Esophagus (tissue), 2 donors: Measurements from ENCODE around the gene HBS1L. TPM values are rescaled to one million over a fixed set of nuclear protein-coding genes. Genes with fewer than 3 reads are reported as not detected.

Experiments
- H3K27ac ChIP-seq, 2 donors: one replicate each; pipeline ENCODE4 v1.5.1; 2013; ENCODE audit warnings: low read depth in 2 of 2, mild to moderate bottlenecking in 2 of 2, inconsistent platforms in 1 of 2, low read length in 1 of 2, moderate library complexity in 1 of 2
- H3K27me3 ChIP-seq, 2 donors: one replicate each; pipeline ENCODE4 v1.6.1; 2013; ENCODE audit warnings: low read length in 2 of 2, control low read depth in 1 of 2, mild to moderate bottlenecking in 1 of 2; ENCODE audit not compliant: insufficient read depth in 2 of 2, control insufficient read depth in 1 of 2
- H3K36me3 ChIP-seq, 2 donors: one replicate each; pipeline ENCODE4 v1.6.1; 2013; ENCODE audit warnings: low read length in 1 of 2; ENCODE audit not compliant: control insufficient read depth in 2 of 2, insufficient read depth in 2 of 2
- H3K4me1 ChIP-seq, 2 donors: one replicate each; pipeline ENCODE4 v1.6.1; 2013; ENCODE audit warnings: low read length in 1 of 2; ENCODE audit not compliant: control insufficient read depth in 2 of 2, insufficient read depth in 2 of 2
- H3K4me3 ChIP-seq, 2 donors: one replicate each; pipeline ENCODE4 v1.5.1; 2013; ENCODE audit warnings: low read length in 2 of 2, mild to moderate bottlenecking in 2 of 2, low read depth in 1 of 2, moderate library complexity in 1 of 2
- H3K9me3 ChIP-seq, 2 donors: one replicate each; pipeline ENCODE4 v1.6.1; 2013; ENCODE audit warnings: mild to moderate bottlenecking in 2 of 2, low read depth in 1 of 2, low read length in 1 of 2, moderate library complexity in 1 of 2; ENCODE audit not compliant: control insufficient read depth in 2 of 2, insufficient read depth in 1 of 2
- WGBS, 2 donors: extraction: QIAGEN DNeasy Blood & Tissue Kit; methylation state at CpG; one replicate each; pipeline ENCODE4 v1.1.7; 2013; 5-methylcytosine and 5-hydroxymethylcytosine counted together
- polyA plus RNA-seq, 2 donors: library from polyadenylated mRNA; stranded (reverse); fragments of 200-250 nt; gene quantifications; one replicate each; pipeline ENCODE4 v1.2.3, GENCODE V29; 2013
- donor health status: healthy with polysubstance abuse.
- donor health status: Bipolar disorder and iron deficiency.

The HBS1L gene
- polyA plus RNA-seq, 2 donors, result 16.6 to 26.0 TPM

GRCh38 chr6:135030532-135031178, 24.0 kb downstream of the HBS1L start:
- H3K27me3 ChIP-seq, result no peaks in the 10 kb centered on the region
- no peaks in the 10 kb centered on the region for H3K9me3 ChIP-seq
- H3K36me3 ChIP-seq, result peaks cover 0 to 3% of the 10 kb centered on the region in 2 donors
- no peaks in the 10 kb centered on the region for H3K4me1 ChIP-seq
- no peak overlapping the region for H3K27ac ChIP-seq
- H3K4me3 ChIP-seq, result no peak overlapping the region
- 76 to 82% methylated on average over 5 of the region's 5 CpGs for WGBS, 2 donors

GRCh38 chr6:135030056-135030473, 24.6 kb downstream of the HBS1L start:
- Histone ChIP-seq H3K4me3 (no peak overlapping the region), H3K9me3 (no peaks in the 10 kb centered on the region), H3K27ac (no peak overlapping the region), H3K27me3 (no peaks in the 10 kb centered on the region), H3K36me3 (peaks cover 0 to 1% of the 10 kb centered on the region in 2 donors), H3K4me1 (no peaks in the 10 kb centered on the region)
- 69% methylated on average over 3 of the region's 3 CpGs for WGBS, 2 donors

- H3K36me3 ChIP-seq, result no peaks in the 10 kb centered on the region
- 81 to 86% methylated on average over 2 of the region's 2 CpGs for WGBS, 2 donors
These were observed 28.8 kb downstream of the HBS1L start for GRCh38 chr6:135025775-135026174.

GRCh38 chr6:135025175-135025574, 29.4 kb downstream of the HBS1L start:
- no peak overlapping the region for H3K27ac ChIP-seq
- no peaks in the 10 kb centered on the region for H3K36me3 ChIP-seq
- no peaks in the 10 kb centered on the region for H3K4me1 ChIP-seq
- H3K9me3 ChIP-seq, result no peaks in the 10 kb centered on the region
- 90 to 92% methylated on average over 2 of the region's 2 CpGs for WGBS, 2 donors
- H3K4me3 ChIP-seq, result no peak overlapping the region
- H3K27me3 ChIP-seq, result no peaks in the 10 kb centered on the region

More at GRCh38 chr6:135025775-135026174, 28.8 kb downstream of the HBS1L start:
- H3K4me3 ChIP-seq, result no peak overlapping the region
- no peak overlapping the region for H3K27ac ChIP-seq
- no peaks in the 10 kb centered on the region for H3K9me3 ChIP-seq
- H3K4me1 ChIP-seq, result no peaks in the 10 kb centered on the region
- H3K27me3 ChIP-seq, result no peaks in the 10 kb centered on the region

GRCh38 chr6:135022050-135022697, 32.4 kb downstream of the HBS1L start:
- H3K4me3 ChIP-seq, result no peak overlapping the region
- no peaks in the 10 kb centered on the region for H3K4me1 ChIP-seq
- H3K36me3 ChIP-seq, result no peaks in the 10 kb centered on the region
- H3K27ac ChIP-seq, result no peak overlapping the region
- no peaks in the 10 kb centered on the region for H3K9me3 ChIP-seq
- no peaks in the 10 kb centered on the region for H3K27me3 ChIP-seq
- 79 to 80% methylated on average over 2 of the region's 2 CpGs for WGBS, 2 donors

- H3K27ac ChIP-seq, result no peak overlapping the region
- H3K36me3 ChIP-seq, result no peaks in the 10 kb centered on the region
- no peaks in the 10 kb centered on the region for H3K4me1 ChIP-seq
These were observed 33.1 kb downstream of the HBS1L start for GRCh38 chr6:135021310-135022049.

GRCh38 chr6:135018941-135019340, 35.7 kb downstream of the HBS1L start:
- no peaks in the 10 kb centered on the region for H3K36me3 ChIP-seq
- H3K4me3 ChIP-seq, result no peak overlapping the region
- H3K9me3 ChIP-seq, result no peaks in the 10 kb centered on the region
- H3K27me3 ChIP-seq, result no peaks in the 10 kb centered on the region
- no peak overlapping the region for H3K27ac ChIP-seq
- H3K4me1 ChIP-seq, result no peaks in the 10 kb centered on the region
- WGBS, 2 donors, result 85 to 89% methylated on average over 1 of the region's 1 CpG

More at GRCh38 chr6:135021310-135022049, 33.1 kb downstream of the HBS1L start:
- no peaks in the 10 kb centered on the region for H3K27me3 ChIP-seq
- no peaks in the 10 kb centered on the region for H3K9me3 ChIP-seq
- H3K4me3 ChIP-seq, result no peak overlapping the region
- 81 to 89% methylated on average over 4 of the region's 4 CpGs for WGBS, 2 donors

GRCh38 chr6:135018052-135018451, 36.6 kb downstream of the HBS1L start:
- Histone ChIP-seq H3K4me1 (no peaks in the 10 kb centered on the region), H3K27ac (no peak overlapping the region), H3K9me3 (no peaks in the 10 kb centered on the region), H3K27me3 (no peaks in the 10 kb centered on the region), H3K36me3 (no peaks in the 10 kb centered on the region), H3K4me3 (no peak overlapping the region)
- 82 to 83% methylated on average over 2 of the region's 2 CpGs for WGBS, 2 donors

- no peaks in the 10 kb centered on the region for H3K36me3 ChIP-seq
- no peak overlapping the region for H3K27ac ChIP-seq
- H3K4me3 ChIP-seq, result no peak overlapping the region
- no peaks in the 10 kb centered on the region for H3K27me3 ChIP-seq
- WGBS, 2 donors, result 85% methylated on average over 4 of the region's 4 CpGs
- no peaks in the 10 kb centered on the region for H3K4me1 ChIP-seq
- no peaks in the 10 kb centered on the region for H3K9me3 ChIP-seq
These were observed 40.2 kb downstream of the HBS1L start for GRCh38 chr6:135014353-135014832.
